ACC112 (cell line): ENCODE results near the gene PI4KA.
"Not testable (repeated sequence)": the region's sequence is repeated elsewhere in the genome, so short reads cannot be mapped to it uniquely, and the experiment has no call there.

Source experiments
- H2AFZ ChIP-seq: fragments of 200-600 bp; sonication (generic); one replicate; pipeline ENCODE4 v1.6.0; 2017; ENCODE audit warnings: antibody characterized with exemption, low read length; ENCODE audit not compliant: unreplicated experiment
- H3K27ac ChIP-seq: fragments of 200-600 bp; sonication (generic); 2 replicates; pipeline ENCODE4 v1.5.1; 2014; ENCODE audit warnings: low read depth, mild to moderate bottlenecking, antibody characterized with exemption, low read length, moderate library complexity
- H3K27me3 ChIP-seq: fragments of 200-600 bp; sonication (generic); 2 replicates; pipeline ENCODE4 v1.6.1; 2014; ENCODE audit warnings: mild to moderate bottlenecking, antibody characterized with exemption, low read length, moderate library complexity, mixed read lengths; ENCODE audit not compliant: insufficient read depth
- H3K36me3 ChIP-seq: fragments of 200-600 bp; sonication (generic); 2 replicates; pipeline ENCODE4 v1.6.1; 2016; ENCODE audit warnings: mild to moderate bottlenecking, antibody characterized with exemption, low read length, moderate library complexity, mixed read lengths; ENCODE audit not compliant: insufficient read depth
- H3K4me1 ChIP-seq: fragments of 200-600 bp; sonication (generic); one replicate; pipeline ENCODE4 v1.6.1; 2016; ENCODE audit warnings: low read length, mixed read lengths; ENCODE audit not compliant: insufficient read depth, unreplicated experiment, control insufficient read depth
- H3K4me3 ChIP-seq: fragments of 200-600 bp; sonication (generic); 2 replicates; pipeline ENCODE4 v1.5.1; 2014; ENCODE audit warnings: mild to moderate bottlenecking, low read depth, low read length
- H3K79me2 ChIP-seq: fragments of 200-600 bp; sonication (generic); one replicate; pipeline ENCODE4 v1.6.0; 2016; ENCODE audit warnings: low read length; ENCODE audit not compliant: control insufficient read depth, unreplicated experiment, insufficient read depth

Gene PI4KA

GRCh38 chr22:20668769-20669168, 189.8 kb downstream of the PI4KA start:
- not testable (repeated sequence) for H3K36me3 ChIP-seq, H2AFZ ChIP-seq, H3K4me1 ChIP-seq, H3K79me2 ChIP-seq, H3K4me3 ChIP-seq, H3K27ac ChIP-seq
- H3K27me3 ChIP-seq, result peaks cover 11% of the 10 kb centered on the region

DNA sequence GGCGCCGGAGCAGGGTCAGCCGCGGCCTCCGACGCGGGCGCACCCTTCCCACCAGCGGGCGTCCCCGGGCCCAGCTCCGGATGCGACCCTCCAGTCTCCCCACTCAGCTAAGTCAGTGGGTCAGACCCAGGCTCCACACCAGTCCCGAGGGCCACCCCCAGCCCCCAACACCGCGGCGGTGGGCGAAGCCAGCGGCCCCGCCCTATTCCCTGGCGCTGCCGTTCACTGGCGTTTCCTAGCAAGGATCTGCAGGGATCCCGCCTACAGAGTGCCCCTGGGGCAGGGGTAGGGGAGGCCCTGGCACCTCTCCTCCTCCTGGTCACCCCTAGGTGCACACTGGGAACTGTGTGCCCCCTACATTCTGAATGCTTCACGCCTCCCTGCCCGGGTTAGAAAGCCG, 190.4 kb downstream of the PI4KA start:
- not testable (repeated sequence) for H3K36me3 ChIP-seq, H3K4me3 ChIP-seq, H3K27ac ChIP-seq, H3K4me1 ChIP-seq, H3K79me2 ChIP-seq, H2AFZ ChIP-seq, H3K27me3 ChIP-seq

DNA sequence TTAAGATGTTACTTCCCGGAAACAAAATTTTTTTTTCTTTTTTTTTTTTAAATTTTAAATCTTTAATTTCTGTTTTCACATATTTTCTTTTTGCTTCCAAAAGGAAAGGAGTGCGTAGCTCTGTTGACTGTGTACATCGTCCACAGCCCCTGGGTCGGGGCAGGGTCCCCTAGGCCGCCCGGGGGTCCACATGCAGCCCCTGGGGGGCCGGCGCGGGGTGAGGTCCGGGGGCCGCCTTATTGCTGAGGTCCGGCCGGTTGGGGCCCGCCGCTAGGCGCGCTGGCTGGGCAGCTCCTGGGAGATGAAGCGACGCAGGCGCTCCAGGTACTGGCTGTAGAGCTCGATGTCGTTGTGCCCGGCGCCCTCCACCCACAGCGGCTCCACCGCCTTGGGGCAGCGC, 191.1 kb downstream of the PI4KA start:
- H3K79me2 ChIP-seq, H3K4me1 ChIP-seq, H3K27me3 ChIP-seq: not testable (repeated sequence)

DNA sequence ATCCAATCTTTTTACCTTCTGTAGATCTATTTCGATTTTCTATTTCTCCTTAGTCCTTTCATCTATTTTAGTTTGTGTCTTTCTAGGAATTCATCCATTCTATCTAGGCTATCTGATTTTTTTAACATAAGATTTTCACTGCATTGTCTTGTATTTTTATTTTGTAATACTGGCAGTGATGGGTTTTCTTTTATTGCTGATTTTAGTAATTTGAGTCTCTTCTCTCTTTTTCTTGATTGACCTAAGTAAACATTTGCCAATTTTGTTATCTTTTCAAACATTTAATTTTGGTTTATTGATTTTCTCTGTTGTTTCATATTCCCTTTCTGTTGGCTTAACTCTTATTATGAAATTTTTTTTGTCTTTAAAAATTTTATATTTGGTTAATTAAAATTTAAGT, 192.1 kb downstream of the PI4KA start:
- H3K4me1 ChIP-seq, result no peaks in the 10 kb centered on the region
- H3K4me3 ChIP-seq, result no peak overlapping the region
- H3K36me3 ChIP-seq, result no peaks in the 10 kb centered on the region
- H3K27me3 ChIP-seq, result peaks cover 2% of the 10 kb centered on the region; the same call in 1 of the 2 replicates
- H3K27ac ChIP-seq, result no peak overlapping the region
- no peak overlapping the region for H2AFZ ChIP-seq
- no peaks in the 10 kb centered on the region for H3K79me2 ChIP-seq

More for the DNA sequence above, 191.1 kb downstream of the PI4KA start:
- not testable (repeated sequence) for H3K4me3 ChIP-seq, H3K36me3 ChIP-seq, H3K27ac ChIP-seq, H2AFZ ChIP-seq

GRCh38 chr22:20664594-20664959, 194.0 kb downstream of the PI4KA start:
- no peaks in the 10 kb centered on the region for H3K79me2 ChIP-seq
- H3K4me3 ChIP-seq, result no peak overlapping the region
- no peaks in the 10 kb centered on the region for H3K4me1 ChIP-seq
- no peak overlapping the region for H2AFZ ChIP-seq
- no peaks in the 10 kb centered on the region for H3K36me3 ChIP-seq
- H3K27me3 ChIP-seq, result peaks cover 17% of the 10 kb centered on the region
- no peak overlapping the region for H3K27ac ChIP-seq

- peaks cover 23% of the 10 kb centered on the region for H3K27me3 ChIP-seq
- no peaks in the 10 kb centered on the region for H3K79me2 ChIP-seq
- no peak overlapping the region for H3K4me3 ChIP-seq
- no peak overlapping the region for H2AFZ ChIP-seq
- H3K27ac ChIP-seq, result no peak overlapping the region
- H3K4me1 ChIP-seq, result no peaks in the 10 kb centered on the region
- H3K36me3 ChIP-seq, result no peaks in the 10 kb centered on the region
Observed at GRCh38 chr22:20663941-20664593, 194.5 kb downstream of the PI4KA start.

DNA sequence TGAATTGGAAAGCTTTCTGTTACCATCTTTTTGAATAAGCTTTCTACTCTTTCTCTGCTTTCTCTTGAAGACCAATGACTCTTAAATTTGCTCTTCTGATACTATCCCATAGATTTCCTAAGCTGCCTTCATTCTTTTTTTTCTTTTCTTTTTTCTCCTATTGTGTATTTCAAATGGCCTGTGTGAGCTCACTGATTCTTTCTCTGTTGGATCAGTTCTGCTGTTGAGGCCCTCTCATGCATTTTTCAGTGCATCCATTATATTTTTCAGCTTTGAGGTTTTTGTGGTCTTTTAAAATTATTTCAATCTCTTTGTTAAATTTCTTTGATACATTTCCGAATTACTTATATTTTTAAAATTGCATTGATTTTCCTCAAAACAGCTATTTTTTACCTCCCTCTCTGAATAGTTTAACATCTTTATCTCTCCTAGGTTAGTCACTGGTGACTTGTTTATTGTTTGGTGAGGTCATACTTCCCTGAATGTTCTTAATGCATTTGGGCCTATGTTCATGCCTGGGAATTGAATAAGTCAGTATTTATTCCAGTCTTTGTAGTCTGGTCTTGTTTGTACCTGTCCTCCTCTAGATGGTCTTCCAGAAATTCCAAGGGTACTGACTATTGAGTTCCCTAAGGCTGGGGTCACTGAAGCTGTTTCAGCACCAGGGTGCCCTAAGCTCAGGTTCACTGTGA, 195.3 kb downstream of the PI4KA start:
- Histone ChIP-seq H3K27ac (no peak overlapping the region), H3K4me1 (no peaks in the 10 kb centered on the region), H3K27me3 (peaks cover 30% of the 10 kb centered on the region), H3K36me3 (no peaks in the 10 kb centered on the region), H2AFZ (no peak overlapping the region), H3K79me2 (no peaks in the 10 kb centered on the region), H3K4me3 (no peak overlapping the region)

DNA sequence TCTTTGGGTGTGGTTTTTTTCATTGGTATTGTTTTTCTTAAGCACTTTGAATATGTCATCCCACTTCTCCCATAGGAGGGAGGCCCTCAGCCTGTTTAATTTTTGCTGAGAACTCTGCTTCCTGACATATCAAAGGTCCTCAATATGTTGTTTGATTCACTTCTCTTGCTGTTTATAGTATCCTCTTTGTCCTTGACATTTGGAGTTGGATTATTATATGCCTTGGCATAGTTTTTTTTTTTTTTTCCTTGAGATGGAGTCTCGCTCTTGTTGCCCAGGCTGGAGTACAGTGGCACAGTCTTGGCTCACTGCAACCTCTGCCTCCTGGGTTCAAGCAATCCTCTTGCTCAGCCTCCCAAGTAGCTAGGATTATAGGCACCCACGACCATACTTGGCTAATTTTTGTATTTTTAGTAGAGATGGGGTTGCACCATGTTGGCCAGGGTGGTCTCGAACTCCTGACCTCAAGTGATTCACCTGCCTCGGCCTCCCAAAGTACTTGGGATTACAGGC, 196.0 kb downstream of the PI4KA start:
- H3K4me3 ChIP-seq, H3K36me3 ChIP-seq, H3K79me2 ChIP-seq, H3K4me1 ChIP-seq, H3K27ac ChIP-seq, H2AFZ ChIP-seq: not testable (repeated sequence)
- peaks cover 30% of the 10 kb centered on the region for H3K27me3 ChIP-seq

DNA sequence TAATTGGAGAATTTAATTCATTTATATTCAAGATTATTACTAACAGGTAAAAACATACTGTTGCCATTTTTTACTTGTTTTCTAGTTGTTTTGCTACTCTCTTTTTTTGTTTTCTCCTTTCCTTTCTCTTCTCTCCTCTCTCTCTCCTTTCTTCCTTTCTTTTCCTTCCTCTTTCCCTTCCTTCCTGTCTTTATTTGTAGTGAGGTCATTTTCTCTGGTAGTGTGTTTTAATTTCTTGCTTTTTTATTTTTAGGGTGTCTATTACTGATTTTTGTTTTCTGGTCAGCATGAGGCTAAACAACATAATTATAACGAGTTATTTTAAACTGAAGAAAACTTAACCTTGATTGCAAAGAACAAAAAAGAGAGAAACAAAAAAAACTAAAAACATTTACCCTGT, 197.1 kb downstream of the PI4KA start:
- no peaks in the 10 kb centered on the region for H3K36me3 ChIP-seq
- H3K27me3 ChIP-seq, result peaks cover 30% of the 10 kb centered on the region
- no peaks in the 10 kb centered on the region for H3K4me1 ChIP-seq
- no peak overlapping the region for H3K4me3 ChIP-seq
- H2AFZ ChIP-seq, result no peak overlapping the region
- no peaks in the 10 kb centered on the region for H3K79me2 ChIP-seq
- H3K27ac ChIP-seq, result no peak overlapping the region

DNA sequence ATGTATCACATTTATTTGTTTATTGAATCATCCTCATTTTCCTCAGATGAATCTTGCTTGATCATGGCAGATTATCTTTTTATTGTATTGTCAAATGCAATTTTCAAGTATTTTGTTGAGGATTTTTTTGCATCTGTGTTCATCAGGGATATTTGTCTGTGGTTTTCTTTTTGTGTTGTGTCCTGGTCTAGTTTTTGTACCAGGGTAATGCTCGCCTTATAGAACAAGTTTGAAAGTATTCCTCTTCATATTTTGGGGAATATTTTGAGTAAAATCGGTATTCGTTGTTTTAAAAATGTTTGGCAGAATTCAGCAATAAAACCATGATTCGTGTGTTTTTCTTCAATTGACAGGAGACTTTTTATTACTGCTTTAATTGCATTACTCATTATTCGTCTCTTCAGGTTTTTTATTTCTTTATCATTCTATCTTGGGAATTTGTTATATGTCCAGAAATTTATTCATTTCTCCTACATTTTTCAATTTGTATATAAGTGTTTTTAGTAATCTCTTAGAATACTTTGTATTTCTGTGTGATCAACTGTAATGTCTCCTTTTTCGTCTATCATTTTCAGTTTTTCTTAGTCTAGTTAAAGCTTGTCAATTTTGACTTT, 198.1 kb downstream of the PI4KA start:
- Histone ChIP-seq H2AFZ (no peak overlapping the region), H3K4me3 (no peak overlapping the region), H3K36me3 (no peaks in the 10 kb centered on the region), H3K27ac (no peak overlapping the region), H3K4me1 (no peaks in the 10 kb centered on the region), H3K79me2 (no peaks in the 10 kb centered on the region), H3K27me3 (peaks cover 30% of the 10 kb centered on the region)

GRCh38 chr22:20659920-20660319, 198.7 kb downstream of the PI4KA start:
- H3K4me1 ChIP-seq, result no peaks in the 10 kb centered on the region
- no peaks in the 10 kb centered on the region for H3K36me3 ChIP-seq
- no peak overlapping the region for H3K4me3 ChIP-seq
- H3K79me2 ChIP-seq, result no peaks in the 10 kb centered on the region
- no peak overlapping the region for H2AFZ ChIP-seq
- no peak overlapping the region for H3K27ac ChIP-seq
- H3K27me3 ChIP-seq, result peaks cover 30% of the 10 kb centered on the region
